NCI-H1694 (cell line): Measurements from ENCODE around the gene SELENON.

Experiments used
- DNase-seq: peaks from one replicate; lab custom pipeline; 2025; lab: John Stamatoyannopoulos, UW

SELENON gene

GRCh38 chr1:25864434-25864833, 64.4 kb downstream of the SELENON start:
- no peak for DNase-seq

GRCh38 chr1:25866288-25866687, 66.3 kb downstream of the SELENON start:
- DNase-seq, result no peak

GRCh38 chr1:25867210-25867991, 67.4 kb downstream of the SELENON start:
- no peak for DNase-seq
